Trophoblast cell (in vitro differentiated cells and primary cell): Measurements from ENCODE around the gene ZMYM4.
"Not testable (repeated sequence)": the region's sequence is repeated elsewhere in the genome, so short reads cannot be mapped to it uniquely, and the experiment has no call there.

ENCODE experiments used
- DNase-seq, 2 donors: peaks; one replicate each; pipeline ENCODE4 v3.0.0-alpha.2; 2016
- H2AFZ ChIP-seq: 2 replicates; pipeline ENCODE4 v1.6.1; 2013; ENCODE audit warnings: low read length, moderate library complexity, mild to moderate bottlenecking; ENCODE audit not compliant: insufficient read depth, poor library complexity
- H2AK5ac ChIP-seq: 2 replicates; pipeline ENCODE4 v1.6.1; 2013; ENCODE audit warnings: mild to moderate bottlenecking, low read length
- H2BK120ac ChIP-seq: 2 replicates; pipeline ENCODE4 v1.6.1; 2013; ENCODE audit warnings: low read length, mild to moderate bottlenecking, moderate library complexity; ENCODE audit not compliant: insufficient read depth, poor library complexity
- H2BK12ac ChIP-seq: 2 replicates; pipeline ENCODE4 v1.6.1; 2013; ENCODE audit warnings: mild to moderate bottlenecking, low read length, moderate library complexity
- H2BK5ac ChIP-seq: 2 replicates; pipeline ENCODE4 v1.6.1; 2013; ENCODE audit warnings: low read length, low read depth, moderate library complexity, mild to moderate bottlenecking; ENCODE audit not compliant: poor library complexity
- H3K14ac ChIP-seq: 2 replicates; pipeline ENCODE4 v1.6.1; 2013; ENCODE audit warnings: mild to moderate bottlenecking, low read length
- H3K18ac ChIP-seq: 2 replicates; pipeline ENCODE4 v1.6.1; 2013; ENCODE audit warnings: mild to moderate bottlenecking, low read length
- H3K23ac ChIP-seq: 2 replicates; pipeline ENCODE4 v1.6.1; 2013; ENCODE audit warnings: low read length
- H3K27ac ChIP-seq: 2 replicates; pipeline ENCODE4 v1.5.1; 2013; ENCODE audit warnings: low read depth, mild to moderate bottlenecking, inconsistent platforms, low read length, moderate library complexity
- H3K27me3 ChIP-seq: 2 replicates; pipeline ENCODE4 v1.6.1; 2013; ENCODE audit warnings: inconsistent platforms, mild to moderate bottlenecking, low read length, moderate library complexity; ENCODE audit not compliant: insufficient read depth
- H3K36me3 ChIP-seq, 2 experiments: 1 replicate in 1 of 2; 2 replicates in 1 of 2; pipeline ENCODE4 v1.6.1; 2013; ENCODE audit warnings: low read length in 2 of 2, mild to moderate bottlenecking in 2 of 2, moderate library complexity in 1 of 2; ENCODE audit not compliant: insufficient read depth in 2 of 2, control insufficient read depth in 1 of 2
- H3K4ac ChIP-seq: 2 replicates; pipeline ENCODE4 v1.6.1; 2013; ENCODE audit warnings: low read depth, mild to moderate bottlenecking, low read length, moderate library complexity
- H3K4me1 ChIP-seq, 2 experiments: 1 replicate in 1 of 2; 2 replicates in 1 of 2; pipeline ENCODE4 v1.6.1; 2013; ENCODE audit warnings: low read length in 2 of 2, mild to moderate bottlenecking in 2 of 2, moderate library complexity in 1 of 2; ENCODE audit not compliant: insufficient read depth in 2 of 2, control insufficient read depth in 1 of 2
- H3K4me2 ChIP-seq: 2 replicates; pipeline ENCODE4 v1.6.1; 2013; ENCODE audit warnings: inconsistent platforms, mild to moderate bottlenecking, low read length, moderate library complexity
- H3K4me3 ChIP-seq: 2 replicates; pipeline ENCODE4 v1.5.1; 2013; ENCODE audit warnings: mild to moderate bottlenecking, low read depth, low read length, inconsistent platforms
- H3K79me1 ChIP-seq: one replicate; pipeline ENCODE4 v1.6.1; 2013; ENCODE audit warnings: low read length
- H3K79me2 ChIP-seq: 2 replicates; pipeline ENCODE4 v1.6.1; 2013; ENCODE audit warnings: low read length, mild to moderate bottlenecking; ENCODE audit not compliant: control insufficient read depth, insufficient read depth, poor library complexity
- H3K9ac ChIP-seq: 2 replicates; pipeline ENCODE4 v1.6.1; 2013; ENCODE audit warnings: mild to moderate bottlenecking, low read length
- H3K9me3 ChIP-seq: 2 replicates; pipeline ENCODE4 v1.6.1; 2013; ENCODE audit warnings: low read depth, mild to moderate bottlenecking, control low read depth, inconsistent platforms, low read length; ENCODE audit not compliant: insufficient read depth
- H4K12ac ChIP-seq: 2 replicates; pipeline ENCODE4 v1.6.1; 2013; ENCODE audit warnings: low read depth, mild to moderate bottlenecking, low read length, moderate library complexity
- H4K8ac ChIP-seq: 2 replicates; pipeline ENCODE4 v1.6.1; 2013; ENCODE audit warnings: low read depth, mild to moderate bottlenecking, low read length, moderate library complexity
- H4K91ac ChIP-seq: one replicate; pipeline ENCODE4 v1.6.1; 2013; ENCODE audit warnings: low read depth, mild to moderate bottlenecking, low read length, moderate library complexity
- WGBS: extraction: QIAGEN DNeasy Blood & Tissue Kit; methylation state at CpG from one replicate; pipeline ENCODE4 v1.1.7; 2013; ENCODE audit warnings: missing lambda C conversion rate; ENCODE audit not compliant: insufficient read length, insufficient coverage; ENCODE audit errors: extremely low coverage; 5-methylcytosine and 5-hydroxymethylcytosine counted together

Gene ZMYM4

DNA sequence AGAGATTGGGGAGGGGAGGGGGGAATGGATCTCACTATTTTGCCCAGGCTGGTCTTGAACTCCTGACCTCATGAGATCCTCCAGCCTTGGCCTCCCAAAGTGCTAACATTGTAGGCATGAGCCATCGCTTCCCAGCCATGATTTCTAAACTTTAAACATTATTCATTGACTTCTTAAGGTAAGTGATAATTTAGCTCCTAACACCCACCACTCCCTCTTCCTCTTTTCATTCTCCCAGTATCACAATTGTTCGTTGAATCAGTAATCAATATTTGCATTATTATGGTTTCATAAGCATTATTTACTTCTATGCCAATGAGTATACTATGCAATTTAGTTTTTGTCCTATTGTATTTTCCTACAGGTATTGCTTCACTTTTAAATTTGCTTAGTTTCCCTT lies 42.0 kb upstream of the ZMYM4 start:
- Histone ChIP-seq H3K79me1 (no peaks in the 10 kb centered on the region), H4K8ac (no peak overlapping the region), H3K4ac (no peak overlapping the region), H2AK5ac (no peak overlapping the region), H2BK5ac (no peak overlapping the region), H3K18ac (no peak overlapping the region), H4K12ac (no peak overlapping the region), H2AFZ (no peak overlapping the region), H3K4me1 (no peaks in the 10 kb centered on the region), H3K27me3 (no peaks in the 10 kb centered on the region), H3K14ac (no peak overlapping the region), H3K4me2 (no peak overlapping the region), H3K9ac (no peak overlapping the region), H2BK120ac (no peak overlapping the region), H3K23ac (no peak overlapping the region), H2BK12ac (no peak overlapping the region), H4K91ac (no peak overlapping the region), H3K4me3 (no peak overlapping the region), H3K27ac (no peak overlapping the region), H3K9me3 (no peaks in the 10 kb centered on the region), H3K36me3 (no peaks in the 10 kb centered on the region), H3K79me2 (no peaks in the 10 kb centered on the region)
- no peak for DNase-seq
- WGBS = no CpG with 5 or more reads among the region's 2 CpGs

DNA sequence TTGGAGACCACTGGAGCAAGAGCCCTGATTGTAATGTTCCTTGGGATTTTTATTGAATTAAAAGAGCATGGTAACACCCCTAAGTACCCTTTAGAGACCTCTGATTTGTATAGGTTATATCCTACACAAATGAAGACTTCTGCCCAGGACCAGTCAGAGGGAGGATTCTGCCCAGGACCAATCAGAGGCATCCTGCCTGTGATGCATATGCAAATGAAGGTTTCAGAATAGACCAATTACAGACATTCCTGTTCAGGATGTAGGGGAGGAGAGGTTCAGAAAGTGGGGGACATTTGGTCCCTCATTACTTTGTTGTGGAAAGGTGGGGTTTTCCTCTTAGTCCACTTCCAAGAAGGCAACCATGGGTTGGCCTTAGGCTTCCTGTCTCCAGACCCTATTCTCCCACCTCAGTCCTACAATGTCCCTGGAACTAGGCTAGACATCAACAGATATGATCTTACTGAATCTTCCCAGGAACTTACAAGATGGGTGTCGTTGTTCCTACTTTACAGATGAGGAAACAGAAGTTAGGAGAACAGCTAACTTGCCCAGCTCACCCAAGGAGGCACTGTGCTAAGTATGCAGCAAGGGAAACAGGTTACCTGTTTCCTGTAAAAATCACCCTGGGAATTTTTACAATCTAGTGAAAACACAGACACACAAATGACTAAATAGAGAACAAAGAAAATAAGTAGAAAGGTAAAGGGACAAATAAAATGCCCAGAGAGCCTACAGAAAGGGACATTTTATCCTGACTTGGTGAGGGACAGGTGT lies 38.7 kb upstream of the ZMYM4 start:
- no peak overlapping the region for H3K9ac ChIP-seq

GRCh38 chr1:35231287-35231686 lies 37.2 kb upstream of the ZMYM4 start:
- H4K8ac ChIP-seq = no peak overlapping the region
- H4K12ac ChIP-seq = no peak overlapping the region
- H3K27me3 ChIP-seq = no peaks in the 10 kb centered on the region
- no peak overlapping the region for H3K4ac ChIP-seq
- no peak for DNase-seq
- no peaks in the 10 kb centered on the region for H3K9me3 ChIP-seq
- no peak overlapping the region for H2BK12ac ChIP-seq
- no peak overlapping the region for H2BK120ac ChIP-seq
- no peak overlapping the region for H2BK5ac ChIP-seq
- H2AK5ac ChIP-seq = no peak overlapping the region
- H3K27ac ChIP-seq = no peak overlapping the region
- no peak overlapping the region for H3K18ac ChIP-seq
- no peak overlapping the region for H3K9ac ChIP-seq
- H3K4me3 ChIP-seq = no peak overlapping the region
- H3K79me1 ChIP-seq = no peaks in the 10 kb centered on the region
- H4K91ac ChIP-seq = no peak overlapping the region
- no peak overlapping the region for H2AFZ ChIP-seq
- H3K4me2 ChIP-seq = no peak overlapping the region
- H3K14ac ChIP-seq = no peak overlapping the region
- WGBS = no CpG with 5 or more reads among the region's 1 CpG
- H3K23ac ChIP-seq = no peak overlapping the region
- no peaks in the 10 kb centered on the region for H3K4me1 ChIP-seq
- no peaks in the 10 kb centered on the region for H3K79me2 ChIP-seq
- H3K36me3 ChIP-seq = no peaks in the 10 kb centered on the region

More for the DNA sequence above, 38.7 kb upstream of the ZMYM4 start:
- no CpG with 5 or more reads among the region's 1 CpG for WGBS
- Histone ChIP-seq H3K79me2 (no peaks in the 10 kb centered on the region), H3K23ac (no peak overlapping the region), H3K27me3 (no peaks in the 10 kb centered on the region), H3K27ac (no peak overlapping the region), H3K4me2 (no peak overlapping the region), H3K4me1 (no peaks in the 10 kb centered on the region), H2BK5ac (no peak overlapping the region), H4K91ac (no peak overlapping the region), H3K18ac (no peak overlapping the region), H4K8ac (no peak overlapping the region), H2AK5ac (no peak overlapping the region), H3K9me3 (no peaks in the 10 kb centered on the region), H2BK120ac (no peak overlapping the region), H3K79me1 (no peaks in the 10 kb centered on the region), H2AFZ (no peak overlapping the region), H4K12ac (no peak overlapping the region), H2BK12ac (no peak overlapping the region), H3K4ac (no peak overlapping the region), H3K14ac (no peak overlapping the region), H3K4me3 (no peak overlapping the region), H3K36me3 (no peaks in the 10 kb centered on the region)
- no peak for DNase-seq

GRCh38 chr1:35236772-35237171 lies 31.7 kb upstream of the ZMYM4 start:
- not testable (repeated sequence) for H3K27ac ChIP-seq, H3K14ac ChIP-seq, H3K79me2 ChIP-seq, H3K4me1 ChIP-seq, H3K4ac ChIP-seq, H3K9ac ChIP-seq, H3K23ac ChIP-seq, H4K91ac ChIP-seq, H3K36me3 ChIP-seq, H2BK120ac ChIP-seq, DNase-seq, H4K12ac ChIP-seq, H3K4me2 ChIP-seq, H3K18ac ChIP-seq, H3K4me3 ChIP-seq, H3K27me3 ChIP-seq, H2BK5ac ChIP-seq, H2AK5ac ChIP-seq, H2AFZ ChIP-seq, H2BK12ac ChIP-seq, H3K9me3 ChIP-seq, H3K79me1 ChIP-seq, H4K8ac ChIP-seq
- no CpG with 5 or more reads among the region's 2 CpGs for WGBS
